ENCODE results near the gene EYA2. TPM values are rescaled to one million over a fixed set of nuclear protein-coding genes. Genes with fewer than 3 reads are reported as not detected.

The EYA2 gene
- total RNA-seq, 1 experiment from 2014 or later, result 0.74 TPM

GRCh38 chr20:47172579-47172978 lies 277.9 kb downstream of the EYA2 start:
- no peak overlapping the region for H2BK12ac ChIP-seq (ENCODE audit: insufficient read length, low read depth, low read length)
- no peak overlapping the region for H2BK20ac ChIP-seq (ENCODE audit: low read depth, low read length, poor library complexity, severe bottlenecking)
- H2AFZ ChIP-seq (ENCODE audit: low read length), result no peak overlapping the region
- H4K5ac ChIP-seq (ENCODE audit: insufficient read length, low read depth, low read length), result no peak overlapping the region
- no peaks in the 10 kb centered on the region for H3K4me1 ChIP-seq (ENCODE audit: insufficient read depth, low read length)
- Mint-ChIP-seq H3K4me3 (no peak overlapping the region), H3K36me3 (ENCODE audit: insufficient read depth in 1 of 3, low read depth in 3 of 3) (no peaks in the 10 kb centered on the region), H3K27ac (no peak overlapping the region), H3K9me3 (no peaks in the 10 kb centered on the region), H3K4me1 (peaks cover 3 to 15% of the 10 kb centered on the region in 2 experiments; a peak in 2 of 4 replicates), H3K27me3 (ENCODE audit: low read depth) (peaks cover 5% of the 10 kb centered on the region)
- TF ChIP-seq CTCF (conservative IDR thresholded peaks at IDR 0.05), result no peak
- no peak overlapping the region for H3K23ac ChIP-seq (ENCODE audit: insufficient read length, low read depth, low read length)
- no peak overlapping the region for H2BK15ac ChIP-seq (ENCODE audit: low read depth, low read length)
- no peak for DNase-seq
- H2AK5ac ChIP-seq (ENCODE audit: insufficient read length, low read length), result no peak overlapping the region
- no peak overlapping the region for H2BK120ac ChIP-seq (ENCODE audit: low read depth, low read length, poor library complexity, severe bottlenecking)
- H3K14ac ChIP-seq (ENCODE audit: insufficient read depth, low read length), result no peak overlapping the region
- H4K20me1 ChIP-seq (ENCODE audit: control insufficient read depth, insufficient read depth, insufficient read length), result no peaks in the 10 kb centered on the region
- H3K27me3 ChIP-seq (ENCODE audit: insufficient read depth, low read length), result no peaks in the 10 kb centered on the region
- H3K9me3 ChIP-seq (ENCODE audit: control insufficient read depth, low read depth, low read length), result no peaks in the 10 kb centered on the region
- no peaks in the 10 kb centered on the region for H3K79me2 ChIP-seq (ENCODE audit: insufficient read depth, low read length)
- no peak overlapping the region for H3K56ac ChIP-seq (ENCODE audit: insufficient read length, low read depth, low read length)
- no peak overlapping the region for H4K91ac ChIP-seq (ENCODE audit: insufficient read length, low read depth, low read length)
- H3K4ac ChIP-seq (ENCODE audit: low read depth, low read length), result no peak overlapping the region
- no peak overlapping the region for H3K27ac ChIP-seq (ENCODE audit: insufficient read length, low read depth, low read length)
- no peak overlapping the region for H2BK5ac ChIP-seq (ENCODE audit: insufficient read length, low read length)
- H3K18ac ChIP-seq (ENCODE audit: insufficient read length, low read depth, low read length), result no peak overlapping the region
- H3K23me2 ChIP-seq (ENCODE audit: insufficient read length, low read depth, low read length, poor library complexity, severe bottlenecking), result no peaks in the 10 kb centered on the region
- H4K8ac ChIP-seq (replicated peaks; ENCODE audit: insufficient read length, low read depth, low read length), result no peak overlapping the region
- no peak overlapping the region for H3T11ph ChIP-seq (ENCODE audit: low read length)
- H3K4me2 ChIP-seq (ENCODE audit: insufficient read depth, insufficient read length, low read length), result no peak overlapping the region
- no CpG with 5 or more reads among the region's 16 CpGs for WGBS (ENCODE audit: extremely low coverage, insufficient read length, low lambda C conversion rate)
- no peaks in the 10 kb centered on the region for H3K79me1 ChIP-seq (ENCODE audit: insufficient read depth, low read depth, low read length, poor library complexity, severe bottlenecking)
- no peak overlapping the region for H3K9ac ChIP-seq (ENCODE audit: extremely low read depth, insufficient read length, low read length)
